ENCODE measurements around the gene SUN2. TPM values are rescaled to one million over a fixed set of nuclear protein-coding genes. Genes with fewer than 3 reads are reported as not detected.

The SUN2 gene
- total RNA-seq, 1 experiment from 2014 or later, result 169 TPM

GRCh38 chr22:38741166-38741565 lies 14.6 kb downstream of the SUN2 start:
- Histone ChIP-seq H3K36me3 (ENCODE audit: low read depth) (peaks cover 38% of the 10 kb centered on the region), H2AFZ (no peak overlapping the region), H3K79me2 (ENCODE audit: low read depth) (no peaks in the 10 kb centered on the region), H3F3A (ENCODE audit: insufficient read depth, low read depth) (peaks cover 42% of the 10 kb centered on the region; the same call in 1 of the 2 replicates), H4K20me1 (ENCODE audit: insufficient read depth) (no peaks in the 10 kb centered on the region; the same call in 1 of the 2 replicates), H3K9me3 (ENCODE audit: insufficient read depth, low read depth) (no peaks in the 10 kb centered on the region), H3K27ac (no peak overlapping the region), H3K4me2 (no peak overlapping the region), H3K4me3 (no peak overlapping the region), H3K27me3 (ENCODE audit: insufficient read depth, low read depth) (no peaks in the 10 kb centered on the region), H3K4me1 (replicated peaks; ENCODE audit: insufficient read depth) (no peaks in the 10 kb centered on the region), H3K9me2 (ENCODE audit: insufficient read depth) (no peaks in the 10 kb centered on the region)
- POLR2A ChIA-PET (ENCODE audit: unreplicated experiment), result no interaction called here
- intact Hi-C loops (cut with micrococcal nuclease; ENCODE audit: unreplicated experiment), result no loop called here
- no peak for DNase-seq
- CTCF ChIA-PET, result no interaction called here
- no TSS peak for BruUV-seq (replicated peaks)
- TF ChIP-seq EZH2 (IDR thresholded peaks at IDR 0.05; ENCODE audit: low read depth), result no peak
- TF ChIP-seq, protein P1, sequence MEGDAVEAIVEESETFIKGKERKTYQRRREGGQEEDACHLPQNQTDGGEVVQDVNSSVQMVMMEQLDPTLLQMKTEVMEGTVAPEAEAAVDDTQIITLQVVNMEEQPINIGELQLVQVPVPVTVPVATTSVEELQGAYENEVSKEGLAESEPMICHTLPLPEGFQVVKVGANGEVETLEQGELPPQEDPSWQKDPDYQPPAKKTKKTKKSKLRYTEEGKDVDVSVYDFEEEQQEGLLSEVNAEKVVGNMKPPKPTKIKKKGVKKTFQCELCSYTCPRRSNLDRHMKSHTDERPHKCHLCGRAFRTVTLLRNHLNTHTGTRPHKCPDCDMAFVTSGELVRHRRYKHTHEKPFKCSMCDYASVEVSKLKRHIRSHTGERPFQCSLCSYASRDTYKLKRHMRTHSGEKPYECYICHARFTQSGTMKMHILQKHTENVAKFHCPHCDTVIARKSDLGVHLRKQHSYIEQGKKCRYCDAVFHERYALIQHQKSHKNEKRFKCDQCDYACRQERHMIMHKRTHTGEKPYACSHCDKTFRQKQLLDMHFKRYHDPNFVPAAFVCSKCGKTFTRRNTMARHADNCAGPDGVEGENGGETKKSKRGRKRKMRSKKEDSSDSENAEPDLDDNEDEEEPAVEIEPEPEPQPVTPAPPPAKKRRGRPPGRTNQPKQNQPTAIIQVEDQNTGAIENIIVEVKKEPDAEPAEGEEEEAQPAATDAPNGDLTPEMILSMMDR (conservative IDR thresholded peaks at IDR 0.05), result no peak

DNA sequence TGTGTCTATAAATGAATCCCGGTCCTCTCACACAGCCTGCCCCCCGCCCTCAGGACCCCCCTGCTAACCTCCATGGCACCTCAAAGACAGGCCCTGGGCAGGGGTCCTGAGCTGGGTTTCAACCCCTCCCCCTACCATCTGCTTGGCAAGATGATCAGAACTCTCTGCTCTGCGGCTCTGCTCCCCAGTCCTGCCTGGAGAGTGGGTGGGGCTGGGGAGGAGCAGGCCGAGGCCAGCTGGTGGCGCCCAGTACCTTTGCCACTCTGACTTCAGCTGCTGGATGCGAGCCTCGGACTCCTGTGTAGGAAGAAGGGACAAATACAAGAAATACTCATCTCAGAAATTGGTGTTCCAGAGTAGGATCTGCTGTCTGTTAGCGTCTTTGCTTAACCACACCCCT lies 15.0 kb downstream of the SUN2 start:
- no peak overlapping the region for H3K27ac ChIP-seq
- ChIA-PET CTCF (no interaction called here), POLR2A (ENCODE audit: unreplicated experiment) (no interaction called here)
- H3K79me2 ChIP-seq (ENCODE audit: low read depth), result no peaks in the 10 kb centered on the region
- TF ChIP-seq EZH2 (IDR thresholded peaks at IDR 0.05; ENCODE audit: low read depth), result no peak
- TF ChIP-seq, protein P1 (conservative IDR thresholded peaks at IDR 0.05), result no peak
- H4K20me1 ChIP-seq (ENCODE audit: insufficient read depth), result no peaks in the 10 kb centered on the region
- no peak overlapping the region for H3K4me2 ChIP-seq
- no peak for DNase-seq
- BruUV-seq (replicated peaks), result no TSS peak
- H3K36me3 ChIP-seq (ENCODE audit: low read depth), result peaks cover 41% of the 10 kb centered on the region
- H3K27me3 ChIP-seq (ENCODE audit: insufficient read depth, low read depth), result no peaks in the 10 kb centered on the region
- H3K4me3 ChIP-seq, result no peak overlapping the region
- H3F3A ChIP-seq (ENCODE audit: insufficient read depth, low read depth), result peaks cover 41% of the 10 kb centered on the region; the same call in 1 of the 2 replicates
- H2AFZ ChIP-seq, result no peak overlapping the region
- intact Hi-C loops (cut with micrococcal nuclease; ENCODE audit: unreplicated experiment), result no loop called here
- H3K9me3 ChIP-seq (ENCODE audit: insufficient read depth, low read depth), result no peaks in the 10 kb centered on the region
- no peaks in the 10 kb centered on the region for H3K9me2 ChIP-seq (ENCODE audit: insufficient read depth)
- H3K4me1 ChIP-seq (replicated peaks; ENCODE audit: insufficient read depth), result no peaks in the 10 kb centered on the region

- POLR2A ChIA-PET (ENCODE audit: unreplicated experiment), result interaction anchor here (0.6 kb wide), 2 partner anchors 16 to 238 kb away, joined by 4 read pairs; no protein-coding TSS in a partner anchor
- Histone ChIP-seq H3K36me3 (ENCODE audit: low read depth) (peaks cover 41% of the 10 kb centered on the region), H3K27ac (no peak overlapping the region)
Measured at GRCh38 chr22:38740116-38740723, 15.6 kb downstream of the SUN2 start.

More at GRCh38 chr22:38740116-38740723, 15.6 kb downstream of the SUN2 start:
- peaks cover 37% of the 10 kb centered on the region; the same call in 1 of the 2 replicates for H3F3A ChIP-seq (ENCODE audit: insufficient read depth, low read depth)
- no peaks in the 10 kb centered on the region for H3K27me3 ChIP-seq (ENCODE audit: insufficient read depth, low read depth)
- no TSS peak for BruUV-seq (replicated peaks)
- H3K9me2 ChIP-seq (ENCODE audit: insufficient read depth), result no peaks in the 10 kb centered on the region
- H3K4me2 ChIP-seq, result no peak overlapping the region
- no peaks in the 10 kb centered on the region for H3K4me1 ChIP-seq (replicated peaks; ENCODE audit: insufficient read depth)
- DNase-seq, result no peak
- peaks cover 2% of the 10 kb centered on the region; the same call in 1 of the 2 replicates for H4K20me1 ChIP-seq (ENCODE audit: insufficient read depth)
- no peaks in the 10 kb centered on the region for H3K9me3 ChIP-seq (ENCODE audit: insufficient read depth, low read depth)
- TF ChIP-seq, protein P1 (conservative IDR thresholded peaks at IDR 0.05), result no peak
- no peak for TF ChIP-seq EZH2 (IDR thresholded peaks at IDR 0.05; ENCODE audit: low read depth)
- no peak overlapping the region for H2AFZ ChIP-seq
- no peaks in the 10 kb centered on the region for H3K79me2 ChIP-seq (ENCODE audit: low read depth)
- CTCF ChIA-PET, result no interaction called here
- intact Hi-C loops (cut with micrococcal nuclease; ENCODE audit: unreplicated experiment), result no loop called here
- H3K4me3 ChIP-seq, result no peak overlapping the region

Data from PC-9 (cell line).